DMS53 treated with DMSO at 0.1 percent for 48 hours (cell line): ENCODE data around the gene PPEF2.

ENCODE experiments used
- DNase-seq: peaks from one replicate; lab custom pipeline; 2025; ENCODE audit not compliant: unreplicated experiment; lab: John Stamatoyannopoulos, UW

Gene PPEF2

DNA sequence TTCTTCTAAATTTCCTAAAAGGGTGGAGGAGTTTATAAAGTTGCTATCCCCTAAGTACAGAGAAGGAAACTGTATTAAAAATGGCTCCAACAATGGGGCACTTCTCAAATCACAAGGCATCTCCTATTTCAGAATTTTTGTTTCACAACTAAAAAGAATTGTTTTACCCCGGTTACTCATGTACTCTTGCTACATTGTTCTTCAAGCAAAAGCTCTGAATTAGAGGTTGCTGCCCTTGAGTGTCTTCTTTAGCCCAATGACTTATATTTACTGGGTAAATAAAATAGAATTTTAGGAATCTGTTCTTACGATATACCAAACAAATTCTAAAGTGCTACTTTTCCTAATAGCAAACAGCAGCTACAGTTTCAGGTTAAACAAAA lies 67.5 kb downstream of the PPEF2 start:
- no peak for DNase-seq

DNA sequence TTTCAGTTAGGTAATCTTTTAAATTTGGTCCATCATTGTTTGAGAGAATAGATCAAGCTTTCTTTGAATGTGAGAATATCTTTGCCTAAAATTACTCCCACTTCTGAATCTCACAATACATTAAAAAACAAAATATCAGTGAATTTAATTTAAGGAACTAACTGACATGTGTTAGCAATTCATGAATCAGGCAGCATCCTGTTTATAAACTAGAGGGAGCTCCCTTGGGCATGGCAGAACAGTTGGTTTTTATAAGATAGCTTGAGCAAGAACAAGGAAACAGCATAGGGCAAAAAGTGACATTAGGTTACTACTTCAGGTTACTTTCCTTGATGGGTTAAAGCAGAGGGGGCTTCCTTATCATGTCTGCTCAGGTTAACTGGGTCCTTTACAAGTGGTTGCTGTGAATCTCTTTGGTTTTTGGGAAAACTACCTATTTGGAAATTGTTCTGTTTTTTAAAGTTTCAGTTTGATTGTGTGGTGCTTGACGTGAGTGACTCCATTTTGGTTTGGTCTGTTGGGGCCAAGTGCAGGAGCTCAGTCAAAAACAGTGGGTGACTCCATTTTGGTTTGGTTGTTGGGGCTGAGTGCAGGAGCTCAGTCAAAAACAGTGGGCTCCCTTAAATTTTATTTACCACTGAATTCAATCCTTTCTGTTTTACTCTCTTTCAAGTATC lies 68.0 kb downstream of the PPEF2 start:
- DNase-seq: no peak

DNA sequence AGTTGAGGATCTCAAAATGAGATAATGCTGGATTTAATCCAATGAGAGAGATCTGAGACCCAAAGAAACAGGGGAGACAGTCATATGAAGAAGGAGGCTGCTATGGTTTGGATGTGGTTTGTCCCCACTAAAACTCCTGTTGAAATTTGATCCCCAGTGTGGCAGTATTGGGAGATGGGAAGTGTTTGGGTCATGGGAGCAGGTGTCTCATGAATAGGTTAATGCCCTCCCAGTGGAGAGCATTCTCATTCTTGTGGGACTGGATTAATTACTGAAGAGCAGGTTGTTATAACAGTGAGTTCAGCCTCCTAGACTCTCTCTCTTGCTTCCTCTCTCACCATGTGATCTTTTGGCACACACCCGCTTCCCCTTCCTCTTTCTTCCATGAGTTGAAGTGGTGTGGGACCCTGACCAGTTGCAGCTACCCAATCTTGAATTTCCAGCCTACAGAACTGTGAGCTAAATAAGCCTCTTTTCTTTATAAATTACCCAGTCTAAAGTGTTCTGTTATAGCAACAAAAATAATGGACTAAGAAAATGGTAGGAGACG lies 70.3 kb downstream of the PPEF2 start:
- no peak for DNase-seq

DNA sequence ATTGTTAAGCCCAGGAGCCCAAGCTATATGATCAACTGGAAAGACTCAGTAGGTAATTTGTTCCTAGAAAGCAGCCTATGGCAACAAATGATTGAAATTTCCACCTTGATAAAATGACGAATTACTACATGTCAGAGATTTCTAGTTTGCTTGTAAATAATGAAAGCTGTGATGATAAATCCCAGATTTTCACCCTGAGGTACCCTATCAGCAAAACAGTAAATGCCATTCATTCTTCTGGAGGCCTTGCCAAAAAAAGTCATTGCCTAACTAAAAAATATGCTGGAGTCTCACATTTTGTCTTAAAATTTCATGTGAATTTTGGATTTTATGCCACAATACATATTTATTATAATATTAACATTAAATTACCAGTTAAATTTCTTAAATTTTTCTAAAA lies 71.3 kb downstream of the PPEF2 start:
- DNase-seq: no peak

DNA sequence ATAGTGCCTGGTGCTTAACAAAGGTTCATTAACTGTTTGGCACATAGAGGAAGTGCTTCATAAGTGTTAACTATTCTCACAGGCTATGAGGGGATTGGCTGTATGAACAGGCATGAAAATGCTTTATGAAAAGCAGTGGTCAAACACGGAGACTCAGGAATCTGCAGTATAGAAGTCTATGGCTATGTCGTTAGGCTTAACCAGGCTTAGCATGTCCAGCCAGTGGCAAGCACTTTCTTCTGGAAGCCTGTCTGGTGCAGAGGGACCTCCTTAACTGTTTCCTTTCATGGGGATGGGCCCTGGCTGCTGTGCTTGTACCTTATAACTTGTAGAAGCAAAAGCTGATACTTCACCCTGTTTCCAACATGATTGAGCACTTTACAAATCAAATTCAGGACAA lies 78.4 kb downstream of the PPEF2 start:
- DNase-seq: no peak

DNA sequence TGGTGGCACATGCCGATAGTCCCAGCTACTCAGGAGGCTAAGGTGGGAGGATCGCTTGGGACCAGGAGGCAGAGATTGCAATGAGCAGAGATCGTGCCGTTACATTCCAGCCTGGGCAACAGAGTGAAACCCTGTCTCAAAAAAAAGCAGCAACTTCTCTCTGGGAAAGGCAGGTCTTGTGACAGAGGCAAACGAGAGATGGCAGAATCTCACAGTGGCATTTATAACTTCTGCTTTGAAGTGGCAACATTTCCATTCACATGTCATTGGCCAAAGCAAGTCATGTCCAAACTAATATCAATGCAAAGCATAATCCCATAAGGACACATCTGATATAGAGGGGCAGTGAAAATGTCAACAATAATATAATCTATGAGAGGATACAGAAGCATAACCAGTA lies 79.8 kb downstream of the PPEF2 start:
- DNase-seq: no peak

DNA sequence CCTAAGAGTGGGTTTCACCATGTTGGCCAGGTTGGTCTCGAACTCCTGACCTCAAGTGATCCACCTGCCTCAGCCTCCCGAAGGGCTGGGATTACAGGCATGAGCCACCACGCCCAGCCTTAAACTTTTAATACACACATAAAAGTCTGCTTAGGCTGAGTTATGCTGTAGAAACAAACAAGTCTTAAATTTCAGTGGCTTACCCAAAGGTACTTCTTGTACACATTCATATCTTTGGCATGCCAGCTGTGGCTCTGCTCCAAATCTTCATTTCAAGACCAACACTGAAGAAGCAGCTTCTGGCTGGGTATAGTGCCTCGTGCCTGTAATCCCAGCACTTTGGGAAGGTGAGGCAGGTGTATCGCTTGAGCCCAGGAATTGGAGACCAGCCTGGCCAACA lies 80.3 kb downstream of the PPEF2 start:
- no peak for DNase-seq

DNA sequence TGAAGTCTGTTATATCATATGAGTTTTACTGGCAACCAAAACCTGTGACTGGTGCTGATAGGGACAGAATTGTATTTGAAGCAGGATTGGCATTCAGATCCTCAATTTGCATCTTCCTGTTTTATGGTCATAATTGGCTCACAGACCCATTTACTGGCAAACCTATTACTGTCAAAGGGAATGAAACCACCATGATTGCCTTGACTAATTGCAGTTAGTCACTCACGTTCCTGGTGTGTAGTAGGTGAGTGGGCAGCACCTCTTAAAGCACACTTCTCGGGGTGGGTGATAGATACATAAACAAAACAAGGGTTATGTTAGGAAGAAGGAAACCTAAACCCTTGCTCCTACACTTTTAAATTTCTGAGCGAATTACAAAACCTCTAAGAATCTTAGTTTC lies 81.0 kb downstream of the PPEF2 start:
- DNase-seq: no peak

DNA sequence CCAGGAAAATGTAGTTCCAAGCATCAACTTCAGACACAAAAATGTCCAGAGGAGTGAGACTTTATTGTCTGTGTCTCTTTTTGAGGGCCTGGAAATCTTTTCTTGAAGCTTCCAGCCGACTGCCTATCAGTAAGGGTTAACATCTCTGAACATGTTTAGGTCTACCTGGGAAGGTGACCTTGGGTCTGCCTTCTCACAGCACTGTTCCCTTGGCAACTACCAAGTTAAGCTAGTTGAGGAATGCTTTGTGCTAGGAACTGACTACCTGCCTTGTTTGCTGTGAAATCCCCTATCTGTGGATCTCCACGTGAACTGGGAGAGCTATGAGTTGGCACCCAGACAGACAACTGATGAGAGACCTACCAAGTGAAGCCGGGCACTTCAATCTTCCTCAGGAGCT lies 81.6 kb downstream of the PPEF2 start:
- DNase-seq: no peak

DNA sequence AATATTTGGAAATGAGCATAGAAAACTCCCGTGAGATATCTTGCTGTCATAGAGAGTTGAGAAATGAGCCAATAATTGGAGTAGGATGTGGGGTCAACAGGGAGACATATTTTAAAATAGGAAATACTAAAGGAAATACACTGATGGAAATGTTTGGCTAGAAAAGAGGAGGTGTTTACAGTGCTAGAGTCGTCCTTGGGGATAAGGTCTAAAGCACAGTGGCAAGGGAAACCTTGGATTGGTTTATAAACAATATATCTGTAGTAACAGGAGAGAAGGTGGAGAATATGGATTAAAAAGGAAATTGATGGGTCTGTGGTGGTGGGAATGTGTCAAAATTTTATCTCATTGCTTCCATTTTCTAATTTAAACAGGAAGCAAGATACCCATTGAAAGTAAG lies 82.1 kb downstream of the PPEF2 start:
- DNase-seq: no peak

DNA sequence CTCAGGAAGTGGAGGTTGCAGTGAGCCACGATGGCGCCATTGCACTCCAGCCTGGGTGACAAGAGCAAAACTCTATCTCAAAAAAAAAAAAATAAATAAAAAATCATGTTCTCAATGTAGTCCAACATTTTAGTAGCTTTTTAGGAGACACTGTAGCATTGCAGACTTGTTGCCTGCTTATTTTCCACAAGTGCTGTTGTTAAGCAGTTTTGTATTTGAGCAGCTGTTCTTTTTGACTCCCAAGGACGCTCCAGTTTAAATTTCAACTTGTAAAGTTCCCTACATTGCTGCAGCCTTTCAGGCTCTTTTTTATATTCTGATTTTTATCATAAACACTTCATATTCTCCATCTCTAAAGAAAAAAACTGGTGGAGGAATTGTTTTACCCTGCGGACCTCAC lies 83.1 kb downstream of the PPEF2 start:
- no peak for DNase-seq

DNA sequence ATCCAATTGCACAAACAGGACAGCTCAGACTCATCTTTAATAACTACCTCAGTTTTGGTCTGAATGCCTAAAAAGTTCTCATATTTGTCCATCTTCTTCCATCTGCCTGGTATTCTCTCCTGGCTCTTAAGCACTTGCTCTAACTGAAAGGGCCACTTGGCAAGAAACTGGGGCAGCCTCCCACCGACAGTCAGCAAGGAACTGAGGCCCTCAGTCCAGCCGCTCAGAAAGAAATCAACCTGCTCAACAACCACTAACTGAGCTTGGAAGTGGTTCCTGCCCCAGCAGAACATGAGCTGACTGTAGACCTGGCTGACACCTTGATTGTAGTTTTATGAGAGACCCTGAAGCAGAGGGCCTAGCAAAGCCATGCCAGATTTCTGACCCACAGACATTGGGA lies 84.4 kb downstream of the PPEF2 start:
- DNase-seq: no peak
